NCI-H1417 (cell line): ENCODE results near the gene HYCC2.
"Not testable (repeated sequence)": the region's sequence is repeated elsewhere in the genome, so short reads cannot be mapped to it uniquely, and the experiment has no call there.

Experiments
- DNase-seq, 3 experiments: peaks; one replicate each; lab custom pipeline; 2025; lab: John Stamatoyannopoulos, UW

HYCC2 gene

GRCh38 chr2:201071479-201072200 lies at the start of gene HYCC2, which contains the start of gene NDUFB3:
TSS of gene HYCC2 (minus strand) at chr2:201071671. CDS start at chr2:201024009, 47,662 bp downstream.
TSS of gene NDUFB3 (plus strand) at chr2:201072001. CDS start at chr2:201078883, 6,882 bp downstream.
- DNase-seq: peak; percentile 89 to 98 (median 94)

GRCh38 chr2:201118961-201119854 lies 47.7 kb upstream of the HYCC2 start:
- peak in 2 of 3 experiments; percentile 25 to 37 for DNase-seq

GRCh38 chr2:201118121-201118960 lies 46.9 kb upstream of the HYCC2 start:
- DNase-seq: peak; percentile 33 to 58 (median 39)

- not testable (repeated sequence) for DNase-seq
These were observed 46.2 kb upstream of the HYCC2 start for GRCh38 chr2:201117735-201118094.

GRCh38 chr2:201116959-201117734 lies 45.7 kb upstream of the HYCC2 start:
- DNase-seq: peak; percentile 12 to 77 (median 77)

GRCh38 chr2:201116115-201116958 lies 44.9 kb upstream of the HYCC2 start, which contains the start of gene CFLAR:
TSS of gene CFLAR (plus strand) at chr2:201116164. CDS start at chr2:201129866, 13,702 bp downstream.
- peak; percentile 41 to 86 (median 84) for DNase-seq

GRCh38 chr2:201114846-201115245 lies 43.4 kb upstream of the HYCC2 start:
- no peak for DNase-seq

GRCh38 chr2:201114350-201114749 lies 42.9 kb upstream of the HYCC2 start:
- no peak for DNase-seq

GRCh38 chr2:201111096-201111495 lies 39.6 kb upstream of the HYCC2 start:
- no peak for DNase-seq

GRCh38 chr2:201110615-201111014 lies 39.1 kb upstream of the HYCC2 start:
- DNase-seq: no peak

GRCh38 chr2:201109186-201109585 lies 37.7 kb upstream of the HYCC2 start:
- no peak for DNase-seq

GRCh38 chr2:201108341-201108740 lies 36.9 kb upstream of the HYCC2 start:
- no peak for DNase-seq

- no peak for DNase-seq
These were observed 36.2 kb upstream of the HYCC2 start for GRCh38 chr2:201107624-201108023.

- DNase-seq: no peak
These were observed 34.3 kb upstream of the HYCC2 start for GRCh38 chr2:201105759-201106158.

GRCh38 chr2:201100497-201100896 lies 29.0 kb upstream of the HYCC2 start:
- DNase-seq: no peak

GRCh38 chr2:201093573-201093972 lies 22.1 kb upstream of the HYCC2 start:
- no peak for DNase-seq

GRCh38 chr2:201090574-201090973 lies 19.1 kb upstream of the HYCC2 start:
- DNase-seq: no peak

- no peak for DNase-seq
These were observed 13.4 kb upstream of the HYCC2 start for GRCh38 chr2:201084863-201085262.

GRCh38 chr2:201074996-201075395 lies 3.5 kb upstream of the HYCC2 start:
- DNase-seq: no peak

GRCh38 chr2:201073071-201073470 lies 1.6 kb upstream of the HYCC2 start:
- DNase-seq: no peak
